IMR-90 (cell line): ENCODE data around the gene TBC1D22A. TPM values are rescaled to one million over a fixed set of nuclear protein-coding genes. Genes with fewer than 3 reads are reported as not detected.

Experiments used
- ATAC-seq: fragments of 200-7000 bp; cut with Tn5 transposase; 2 replicates; pipeline ENCODE4 v1.9.1; 2020; ENCODE audit warnings: low read depth, mild to moderate bottlenecking, moderate library complexity
- BruUV-seq: library from RNA; stranded (reverse); fragments of 400-500 nt; replicated peaks from 2 replicates; lab custom pipeline; 2021; lab: Mats Ljungman, UMichigan
- CTCF ChIA-PET: fragments of 300-600 bp; formaldehyde crosslinking; extraction: SDS; loops from one replicate; lab custom pipeline; 2021; ENCODE audit warnings: antibody characterized with exemption; lab: Yijun Ruan, JAX
- POLR2A ChIA-PET: fragments of 300-600 bp; sonication (Branson Sonifier 250); formaldehyde crosslinking; loops from one replicate; lab custom pipeline; 2022; ENCODE audit warnings: antibody characterized with exemption; ENCODE audit not compliant: unreplicated experiment; lab: Charles Lee
- DNase-seq: peaks from one replicate; pipeline ENCODE4 v3.0.0; 2013
- H2AFZ ChIP-seq: replicated peaks from 2 replicates; pipeline ENCODE3; 2013; ENCODE audit warnings: low read length, mild to moderate bottlenecking; ENCODE audit not compliant: poor library complexity
- H2AK5ac ChIP-seq: 2 replicates; pipeline ENCODE4 v1.6.1; 2013; ENCODE audit warnings: low read depth, low read length, inconsistent platforms
- H2AK9ac ChIP-seq: replicated peaks from 2 replicates; pipeline ENCODE3; 2013; ENCODE audit warnings: mild to moderate bottlenecking, low read depth, low read length, moderate library complexity; ENCODE audit not compliant: poor library complexity
- H2BK120ac ChIP-seq: 2 replicates; pipeline ENCODE4 v1.6.1; 2013; ENCODE audit warnings: low read depth, low read length, inconsistent platforms
- H2BK15ac ChIP-seq: 3 replicates; pipeline ENCODE4 v1.6.1; 2013; ENCODE audit warnings: low read depth, low read length, inconsistent platforms
- H2BK20ac ChIP-seq: 2 replicates; pipeline ENCODE4 v1.6.1; 2013; ENCODE audit warnings: low read depth, mild to moderate bottlenecking, inconsistent platforms, low read length, moderate library complexity
- H2BK5ac ChIP-seq: 2 replicates; pipeline ENCODE4 v1.6.1; 2013; ENCODE audit warnings: mild to moderate bottlenecking, low read depth, low read length, inconsistent platforms; ENCODE audit not compliant: poor library complexity, severe bottlenecking
- H3K14ac ChIP-seq: replicated peaks from 2 replicates; pipeline ENCODE4 v1.6.1; 2013; ENCODE audit warnings: low read depth, low read length, inconsistent platforms
- H3K18ac ChIP-seq: 2 replicates; pipeline ENCODE4 v1.6.1; 2013; ENCODE audit warnings: low read depth, low read length, control low read depth
- H3K23ac ChIP-seq: 2 replicates; pipeline ENCODE4 v1.6.1; 2013; ENCODE audit warnings: low read depth, low read length, inconsistent platforms
- H3K27ac ChIP-seq: 2 replicates; pipeline ENCODE4 v1.5.1; 2013; ENCODE audit warnings: mild to moderate bottlenecking, control low read depth, low read length; ENCODE audit not compliant: insufficient read depth
- H3K27me3 ChIP-seq: 2 replicates; pipeline ENCODE4 v1.6.1; 2013; ENCODE audit warnings: low read length; ENCODE audit not compliant: control insufficient read depth, insufficient read depth
- H3K36me3 ChIP-seq: 2 replicates; pipeline ENCODE4 v1.6.1; 2013; ENCODE audit warnings: low read length, mixed read lengths; ENCODE audit not compliant: control insufficient read depth, insufficient read depth
- H3K4ac ChIP-seq: 2 replicates; pipeline ENCODE4 v1.6.1; 2013; ENCODE audit warnings: low read depth, low read length, inconsistent platforms
- H3K4me1 ChIP-seq: 2 replicates; pipeline ENCODE4 v1.6.1; 2013; ENCODE audit warnings: low read length, mixed read lengths; ENCODE audit not compliant: control insufficient read depth, insufficient read depth
- H3K4me2 ChIP-seq: 2 replicates; pipeline ENCODE4 v1.6.1; 2013; ENCODE audit warnings: low read depth, mild to moderate bottlenecking, control low read depth, low read length, moderate library complexity
- H3K4me3 ChIP-seq: 2 replicates; pipeline ENCODE4 v1.5.1; 2013; ENCODE audit warnings: low read depth, mild to moderate bottlenecking, control low read depth, low read length, moderate library complexity; ENCODE audit not compliant: insufficient read depth
- H3K56ac ChIP-seq: 2 replicates; pipeline ENCODE4 v1.6.1; 2013; ENCODE audit warnings: low read length, inconsistent platforms; ENCODE audit not compliant: insufficient read depth; ENCODE audit errors: extremely low read depth
- H3K79me1 ChIP-seq, 2 experiments: 2 replicates each; pipeline ENCODE4 v1.6.1; 2013; ENCODE audit warnings: low read length in 2 of 2, inconsistent platforms in 1 of 2, low read depth in 1 of 2
- H3K9ac ChIP-seq: 2 replicates; pipeline ENCODE4 v1.6.1; 2013; ENCODE audit warnings: low read depth, low read length, control low read depth
- H3K9me1 ChIP-seq: 2 replicates; pipeline ENCODE4 v1.6.1; 2013; ENCODE audit warnings: low read length, inconsistent platforms; ENCODE audit not compliant: insufficient read depth
- H3K9me3 ChIP-seq: 2 replicates; pipeline ENCODE4 v1.6.1; 2013; ENCODE audit warnings: low read length; ENCODE audit not compliant: control insufficient read depth, insufficient read depth
- H4K20me1 ChIP-seq: 2 replicates; pipeline ENCODE4 v1.6.1; 2013; ENCODE audit warnings: low read length, inconsistent platforms; ENCODE audit not compliant: insufficient read depth
- H4K5ac ChIP-seq: 2 replicates; pipeline ENCODE4 v1.6.1; 2013; ENCODE audit warnings: mild to moderate bottlenecking, low read depth, low read length, control low read depth
- H4K8ac ChIP-seq, 2 experiments: 2 replicates each; pipeline ENCODE4 v1.6.1; 2013; ENCODE audit warnings: low read depth in 2 of 2, low read length in 2 of 2, control low read depth in 1 of 2, inconsistent platforms in 1 of 2
- H4K91ac ChIP-seq: 2 replicates; pipeline ENCODE4 v1.6.1; 2013; ENCODE audit warnings: low read depth, low read length, inconsistent platforms; ENCODE audit not compliant: insufficient read depth
- CTCF ChIP-seq: conservative IDR thresholded peaks from 2 replicates; pipeline ENCODE4 v1.5.1; 2012; ENCODE audit warnings: mild to moderate bottlenecking, low read depth, low read length, improper control_type of control experiment
- MXI1 ChIP-seq: IDR thresholded peaks from 2 replicates; pipeline ENCODE4 v1.6.1; 2012; ENCODE audit warnings: low read depth, mild to moderate bottlenecking, low read length, moderate library complexity, borderline replicate concordance
- RAD21 ChIP-seq: IDR thresholded peaks from 2 replicates; pipeline ENCODE4 v1.6.1; 2012; ENCODE audit warnings: low read length, improper control_type of control experiment
- WGBS, 2 experiments: methylation state at CpG; one replicate each; pipeline versions ENCODE4 v1.1.5 to v1.1.7; 2013; ENCODE audit warnings: missing lambda C conversion rate in 2 of 2; ENCODE audit not compliant: insufficient read length in 1 of 2; ENCODE audit errors: extremely low coverage in 2 of 2; 5-methylcytosine and 5-hydroxymethylcytosine counted together
- dilution Hi-C: fragments of 300-500 bp; cut with HindIII; formaldehyde crosslinking; loops from one replicate; pipeline ENCODE4 v1.14.3; 2018; ENCODE audit warnings: low sequenced_read_pairs; ENCODE audit not compliant: unreplicated experiment
- in situ Hi-C: fragments of 300-500 bp; cut with MboI; formaldehyde crosslinking; loops from 3 replicates; pipeline ENCODE4 v1.14.3; 2019; ENCODE audit warnings: low sequenced_read_pairs, inconsistent platforms, mixed read lengths
- intact Hi-C: fragments of 100-400 bp; cut with micrococcal nuclease; formaldehyde crosslinking; loops from 2 replicates; pipeline ENCODE4 v1.10.0; 2022
- polyA plus RNA-seq, 3 experiments: library from polyadenylated mRNA; depleted of rRNA; stranded (reverse); fragments of >200 nt; gene quantifications; 2 replicates each; pipeline ENCODE4 v1.2.3, GENCODE V29; 2012; ENCODE audit warnings: low replicate concordance in 1 of 3
- total RNA-seq: library from RNA; depleted of rRNA; stranded (reverse); fragments of >200 nt; gene quantifications from 2 replicates; pipeline ENCODE4 v1.2.3, GENCODE V29; 2012

TBC1D22A gene
- total and polyA plus RNA-seq, 2 of the 4 experiments (the other 2 are of a cell fraction) = 9.0 to 16.7 TPM

GRCh38 chr22:46892866-46893265 is 130.4 kb downstream of the TBC1D22A start:
- 100% methylated on average over 3 of the region's 15 CpGs; no CpG with 5 or more reads in 1 of the 2 experiments for WGBS, 2 experiments
- Histone ChIP-seq H3K9ac (no peak overlapping the region), H3K4me2 (no peak overlapping the region), H4K91ac (no peak overlapping the region), H3K23ac (no peak overlapping the region), H3K4ac (no peak overlapping the region), H2BK15ac (no peak overlapping the region), H2AK9ac (no peak overlapping the region), H3K14ac (no peak overlapping the region), H3K36me3 (peaks cover 11% of the 10 kb centered on the region), H3K27me3 (no peaks in the 10 kb centered on the region), H3K4me1 (peaks cover 5% of the 10 kb centered on the region; the same call in 1 of the 2 replicates), H4K20me1 (peaks cover 6% of the 10 kb centered on the region), H3K4me3 (no peak overlapping the region), H3K27ac (no peak overlapping the region), H2BK5ac (no peak overlapping the region), H3K56ac (no peak overlapping the region), H2BK120ac (no peak overlapping the region), H2AK5ac (no peak overlapping the region), H2AFZ (no peak overlapping the region), H2BK20ac (no peak overlapping the region), H4K8ac (no peak overlapping the region), H4K5ac (no peak overlapping the region), H3K9me1 (peaks cover 21% of the 10 kb centered on the region), H3K9me3 (no peaks in the 10 kb centered on the region), H3K18ac (no peak overlapping the region), H3K79me1 (peaks cover 9 to 14% of the 10 kb centered on the region in 2 experiments)
- BruUV-seq = no TSS peak
- DNase-seq (no peak), ATAC-seq (no peak)
- TF ChIP-seq CTCF = no peak
- no peak for TF ChIP-seq RAD21
- no peak for TF ChIP-seq MXI1
- POLR2A ChIA-PET = no interaction called here
- CTCF ChIA-PET = no interaction called here
- intact Hi-C loops = no loop called here
- in situ Hi-C loops = no loop called here
- dilution Hi-C loops = no loop called here
